Ectodermal cell (in vitro differentiated cells): Measurements from ENCODE around the gene PPP6R1.

ENCODE experiments used
- H3K27ac ChIP-seq: 2 replicates; pipeline ENCODE4 v1.7.0; 2013; ENCODE audit warnings: mild to moderate bottlenecking, low read depth, low read length; ENCODE audit not compliant: insufficient read depth, poor library complexity, severe bottlenecking
- H3K27me3 ChIP-seq: 2 replicates; pipeline ENCODE4 v1.7.0; 2013; ENCODE audit warnings: mild to moderate bottlenecking, low read length; ENCODE audit not compliant: insufficient read depth, control insufficient read depth, poor library complexity, severe bottlenecking
- H3K36me3 ChIP-seq: one replicate; pipeline ENCODE4 v1.7.0; 2013; ENCODE audit warnings: low read length; ENCODE audit not compliant: control insufficient read depth, insufficient read depth
- H3K4me1 ChIP-seq: one replicate; pipeline ENCODE4 v1.7.0; 2013; ENCODE audit warnings: low read length; ENCODE audit not compliant: control insufficient read depth, insufficient read depth
- H3K4me3 ChIP-seq: 2 replicates; pipeline ENCODE4 v1.7.0; 2013; ENCODE audit warnings: low read depth, low read length, control low read depth; ENCODE audit not compliant: insufficient read depth
- H3K9me3 ChIP-seq: 2 replicates; pipeline ENCODE4 v1.7.0; 2013; ENCODE audit warnings: mild to moderate bottlenecking, low read length, moderate library complexity; ENCODE audit not compliant: control insufficient read depth
- WGBS, 2 experiments: methylation state at CpG; one replicate each; pipeline ENCODE4 v1.1.7; 2013; ENCODE audit warnings: missing lambda C conversion rate in 2 of 2; 5-methylcytosine and 5-hydroxymethylcytosine counted together

PPP6R1 gene

DNA sequence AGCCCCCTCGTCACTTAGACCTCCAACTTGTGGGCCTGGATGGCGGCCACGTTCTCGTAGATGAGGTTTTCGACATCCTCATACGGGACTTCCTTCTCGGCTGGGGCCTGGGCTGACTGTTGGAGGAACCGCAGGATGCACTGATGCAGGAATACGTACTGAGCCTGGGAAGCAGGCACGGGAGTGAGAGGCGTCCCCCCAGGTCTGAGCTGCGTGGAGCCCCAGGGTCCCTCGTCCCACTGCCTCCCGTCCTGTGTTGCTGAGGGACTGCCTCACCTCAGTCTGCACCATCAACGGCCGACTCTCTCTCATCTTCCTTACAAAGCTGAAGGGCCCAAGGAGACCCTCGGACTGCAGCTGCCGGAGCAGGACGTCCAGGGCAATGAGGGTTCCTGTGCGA lies 77.1 kb downstream of the PPP6R1 start:
- H3K27me3 ChIP-seq: peaks cover 46% of the 10 kb centered on the region

More for the DNA sequence above, 77.1 kb downstream of the PPP6R1 start:
- Histone ChIP-seq H3K9me3 (no peaks in the 10 kb centered on the region), H3K4me1 (peaks cover 9% of the 10 kb centered on the region), H3K27ac (no peak overlapping the region), H3K36me3 (no peaks in the 10 kb centered on the region), H3K4me3 (no peak overlapping the region)
- 82 to 84% methylated on average over 20 of the region's 20 CpGs for WGBS, 2 experiments
